Endothelial cell of umbilical vein (primary cell): Measurements from ENCODE around the gene ZNF213. TPM values are rescaled to one million over a fixed set of nuclear protein-coding genes. Genes with fewer than 3 reads are reported as not detected.

Experiments used
- BruUV-seq: library from RNA; stranded (reverse); fragments of 400-500 nt; replicated peaks from 2 replicates; lab custom pipeline; 2021; lab: Mats Ljungman, UMichigan
- CTCF ChIA-PET: fragments of 300-600, 350-600 bp; sonication (Branson Sonifier 250); formaldehyde crosslinking; loops from one replicate; lab custom pipeline; 2021; ENCODE audit warnings: antibody characterized with exemption, inconsistent platforms; lab: Charles Lee
- POLR2A ChIA-PET: fragments of 300-600, 350-600 bp; sonication (Branson Sonifier 250); formaldehyde crosslinking; loops from one replicate; lab custom pipeline; 2021; ENCODE audit warnings: antibody characterized with exemption, inconsistent platforms; lab: Charles Lee
- DNase-seq: peaks from one replicate; pipeline ENCODE4 v3.0.0-alpha.2; 2011; ENCODE audit warnings: low read depth, low spot score
- FAIRE-seq: peaks from 2 replicates; lab custom pipeline; 2011; peaks lifted over from hg19 to GRCh38; lab: Jason Lieb, UNC
- H2AFZ ChIP-seq: 2 replicates; pipeline ENCODE4 v1.6.0; 2012; ENCODE audit warnings: low read depth, low read length, control low read depth, inconsistent platforms
- H3K27ac ChIP-seq: 2 replicates; pipeline ENCODE4 v1.5.1; 2011; ENCODE audit warnings: low read depth, mild to moderate bottlenecking, control low read depth, low read length, moderate library complexity; ENCODE audit not compliant: insufficient read depth
- H3K27me3 ChIP-seq, 2 experiments: 2 replicates each; pipeline versions ENCODE4 v1.6.0 to v1.6.1; 2011; ENCODE audit warnings: low read length in 2 of 2, mixed read lengths in 1 of 2; ENCODE audit not compliant: control insufficient read depth in 2 of 2, insufficient read depth in 2 of 2
- H3K36me3 ChIP-seq, 2 experiments: 2 replicates in 1 of 2; 3 replicates in 1 of 2; pipeline ENCODE4 v1.5.1; 2011; ENCODE audit warnings: low read length in 2 of 2, mild to moderate bottlenecking in 1 of 2, moderate library complexity in 1 of 2; ENCODE audit not compliant: control insufficient read depth in 2 of 2, insufficient read depth in 2 of 2; ENCODE audit errors: extremely low read depth in 1 of 2
- H3K4me1 ChIP-seq: 3 replicates; pipeline ENCODE4 v1.5.1; 2011; ENCODE audit warnings: mild to moderate bottlenecking, low read length; ENCODE audit not compliant: control insufficient read depth, insufficient read depth; ENCODE audit errors: extremely low read depth
- H3K4me2 ChIP-seq: 2 replicates; pipeline ENCODE4 v1.6.1; 2011; ENCODE audit warnings: low read length, control low read depth, mixed read lengths; ENCODE audit not compliant: insufficient read depth
- H3K4me3 ChIP-seq, 3 experiments: fragments of 200-600 bp in 1 of 3; sonication (generic), shearing (Covaris generic) in 1 of 3; replicated peaks in 1 of 3; 2 replicates each; pipeline ENCODE4 v1.5.1; 2011 to 2016; ENCODE audit warnings: control low read depth in 3 of 3, low read length in 3 of 3, mild to moderate bottlenecking in 2 of 3, inconsistent platforms in 1 of 3, low read depth in 1 of 3, moderate library complexity in 1 of 3; ENCODE audit not compliant: insufficient read depth in 1 of 3
- H3K79me2 ChIP-seq: 2 replicates; pipeline ENCODE4 v1.6.0; 2012; ENCODE audit warnings: low read length, inconsistent platforms; ENCODE audit not compliant: control insufficient read depth, insufficient read depth
- H3K9ac ChIP-seq: replicated peaks from 2 replicates; pipeline ENCODE3; 2011; ENCODE audit warnings: low read length, control low read depth; ENCODE audit not compliant: insufficient read depth; ENCODE audit errors: extremely low read depth
- H3K9me1 ChIP-seq: replicated peaks from 3 replicates; pipeline ENCODE4 v1.6.0; 2011; ENCODE audit warnings: mild to moderate bottlenecking, low read length; ENCODE audit not compliant: control insufficient read depth, insufficient read depth; ENCODE audit errors: extremely low read depth
- H3K9me3 ChIP-seq: replicated peaks from 2 replicates; pipeline ENCODE4 v1.5.1; 2012; ENCODE audit warnings: low read length, inconsistent platforms; ENCODE audit not compliant: control insufficient read depth, insufficient read depth
- H4K20me1 ChIP-seq: replicated peaks from 2 replicates; pipeline ENCODE3; 2011; ENCODE audit warnings: mild to moderate bottlenecking, low read length; ENCODE audit not compliant: control insufficient read depth, insufficient read depth; ENCODE audit errors: extremely low read depth
- CTCF ChIP-seq, 2 donors: IDR thresholded peaks; 1 replicate in 1 of 2; 2 replicates in 1 of 2; pipeline ENCODE4 v1.5.1; 2011; ENCODE audit warnings: low read length in 2 of 2, mild to moderate bottlenecking in 2 of 2, moderate library complexity in 2 of 2, control low read depth in 1 of 2, inconsistent platforms in 1 of 2, low read depth in 1 of 2; ENCODE audit not compliant: insufficient read depth in 1 of 2; ENCODE audit errors: extremely low read depth in 1 of 2
- EZH2 ChIP-seq: IDR thresholded peaks from 2 replicates; pipeline ENCODE4 v1.6.1; 2012; ENCODE audit warnings: borderline replicate concordance, low read depth, mild to moderate bottlenecking, moderate library complexity, low read length, inconsistent platforms; ENCODE audit not compliant: severe bottlenecking
- FOS ChIP-seq: IDR thresholded peaks from 2 replicates; pipeline ENCODE4 v1.6.1; 2011; ENCODE audit warnings: mild to moderate bottlenecking, low read length, moderate library complexity, borderline replicate concordance; ENCODE audit not compliant: insufficient read depth
- GATA2 ChIP-seq: IDR thresholded peaks from 2 replicates; pipeline ENCODE4 v1.7.0; 2011; ENCODE audit warnings: low read depth, mild to moderate bottlenecking, moderate library complexity, mixed read lengths, low read length; ENCODE audit not compliant: insufficient read length, insufficient read depth
- JUN ChIP-seq: IDR thresholded peaks from 2 replicates; pipeline ENCODE4 v1.6.1; 2011; ENCODE audit warnings: borderline replicate concordance, low read depth; ENCODE audit not compliant: insufficient read length, insufficient read depth
- MAX ChIP-seq: IDR thresholded peaks from 2 replicates; pipeline ENCODE4 v1.6.1; 2011; ENCODE audit not compliant: insufficient read depth, insufficient read length
- MYC ChIP-seq: IDR thresholded peaks from one replicate; pipeline ENCODE4 v1.6.1; 2011; ENCODE audit warnings: mild to moderate bottlenecking, low read depth, low read length
- POLR2A ChIP-seq: IDR thresholded peaks from 2 replicates; pipeline ENCODE4 v1.6.1; 2012; ENCODE audit warnings: low read depth, mild to moderate bottlenecking, control low read depth, low read length
- POLR2AphosphoS5 ChIP-seq: IDR thresholded peaks from 2 replicates; pipeline ENCODE4 v1.6.1; 2012; ENCODE audit warnings: low read depth, mild to moderate bottlenecking, control low read depth, low read length, moderate library complexity; ENCODE audit not compliant: insufficient read depth
- dilution Hi-C: fragments of 300-500 bp; cut with MboI; formaldehyde crosslinking; loops from one replicate; pipeline ENCODE4 v1.15.0; 2019; ENCODE audit warnings: low sequenced_read_pairs; ENCODE audit not compliant: extremely low pct_ligation_motif_present
- intact Hi-C: fragments of 100-400 bp; cut with micrococcal nuclease; formaldehyde crosslinking; loops from one replicate; pipeline ENCODE4 v1.10.0; 2022
- polyA plus RNA-seq, 4 experiments: library from polyadenylated mRNA; depleted of rRNA in 3 of 4; stranded (reverse) in 3 of 4; unstranded in 1 of 4; fragments of >200 nt; gene quantifications; 2 replicates each; pipeline versions ENCODE4 v1.2.1 to v1.2.3, GENCODE V29; 2011 to 2012; ENCODE audit warnings: missing spikeins in 1 of 4
- total RNA-seq: library from RNA; stranded (reverse); gene quantifications from 2 replicates; pipeline ENCODE4 v1.2.3, GENCODE V29; 2021

The ZNF213 gene
- total and polyA plus RNA-seq, 2 donors (not counting 3 experiments of a cell fraction or from before 2014, with no cell fraction given): 2.0 to 9.8 TPM

- H3K9me3 ChIP-seq: no peaks in the 10 kb centered on the region
- H3K4me3 ChIP-seq: peak overlapping the region in 1 of 3 experiments; percentile 5
- H3K27me3 ChIP-seq: no peaks in the 10 kb centered on the region
- peak overlapping the region; percentile 42 for H3K9ac ChIP-seq
- no peaks in the 10 kb centered on the region for H4K20me1 ChIP-seq
- CTCF ChIA-PET: interaction anchor here (1.0 to 5.1 kb wide), 14 partner anchors 10 to 79 kb away, joined by 3 to 29 read pairs (median 5); partner anchors contain the start of genes IL32 and ZNF213
- peaks cover 25% of the 10 kb centered on the region for H3K4me1 ChIP-seq
- no peaks in the 10 kb centered on the region for H3K36me3 ChIP-seq
- H3K79me2 ChIP-seq: no peaks in the 10 kb centered on the region
- no TSS peak for BruUV-seq
- FAIRE-seq (peak; percentile 95), DNase-seq (peak; percentile 89)
- H3K27ac ChIP-seq: peak overlapping the region; percentile 73
- peak overlapping the region; percentile 23 for H3K4me2 ChIP-seq
- dilution Hi-C loops: no loop called here
- H2AFZ ChIP-seq: peak overlapping the region; percentile 5
- H3K9me1 ChIP-seq: no peaks in the 10 kb centered on the region
- POLR2A ChIA-PET: no interaction called here
- intact Hi-C loops: loop anchor here (1.0 to 2.0 kb wide), 4 partner anchors 15 to 37 kb away; partner anchors contain the start of gene IL32
- no peak for TF ChIP-seq GATA2
- peak; percentile 71 for TF ChIP-seq JUN
- TF ChIP-seq CTCF (IDR thresholded peaks at IDR 0.05; ENCODE audit: extremely low read depth in 1 of 2, insufficient read depth in 1 of 2, low read depth in 1 of 2, low read length in 2 of 2): peak; percentile 3 to 23
- TF ChIP-seq POLR2A: peak; percentile 52
- TF ChIP-seq POLR2AphosphoS5: peak; percentile 87
- no peak for TF ChIP-seq MAX
- no peak for TF ChIP-seq MYC
- no peak for TF ChIP-seq EZH2
- no peak for TF ChIP-seq FOS
Observed at GRCh38 chr16:3087243-3088235, 47.3 kb upstream of the ZNF213 start.
